ENCODE data around the gene OR10R2.
A peak's percentile ranks its signal among the peaks of the same experiment; 100 is the strongest.
"Not testable (repeated sequence)": the region's sequence is repeated elsewhere in the genome, so short reads cannot be mapped to it uniquely, and the experiment has no call there.

The OR10R2 gene

GRCh38 chr1:158471920-158472319 is at the start of gene OR10R2:
Gene OR10R2 (plus strand): TSS chr1:158472220. CDS start chr1:158472326, 106 bp downstream.
- Mint-ChIP-seq H3K4me1 (no peaks in the 10 kb centered on the region), H3K4me3 (no peak within 1 kb of the TSS), H3K9me3 (no peaks in the 10 kb centered on the region), H3K36me3 (no peaks in the 10 kb centered on the region), H3K27ac (no peak within 1 kb of the TSS)
- DNase-seq (ENCODE audit: low spot score in 2 of 2) = no peak
- ATAC-seq = no peak

GRCh38 chr1:158425027-158425426 is 47.0 kb upstream of the OR10R2 start:
- peaks cover 6% of the 10 kb centered on the region for H3K9me3 Mint-ChIP-seq
- H3K4me1 Mint-ChIP-seq = no peaks in the 10 kb centered on the region
- no peak overlapping the region for H3K4me3 Mint-ChIP-seq
- H3K27ac Mint-ChIP-seq = no peak overlapping the region
- no peaks in the 10 kb centered on the region for H3K36me3 Mint-ChIP-seq
- ATAC-seq = no peak
- no peak for DNase-seq (ENCODE audit: low spot score in 2 of 2)

- Mint-ChIP-seq H3K4me3 (no peak within 1 kb of the TSS), H3K27ac (no peak within 1 kb of the TSS), H3K9me3 (peaks cover 6% of the 10 kb centered on the region), H3K36me3 (no peaks in the 10 kb centered on the region), H3K4me1 (no peaks in the 10 kb centered on the region)
- no peak for DNase-seq (ENCODE audit: low spot score in 2 of 2)
- no peak for ATAC-seq
These were observed 45.9 kb upstream of the OR10R2 start, which contains the start of gene OR10K2 for GRCh38 chr1:158426137-158426536. Gene OR10K2 (minus strand): TSS chr1:158426237. CDS start chr1:158420866, 5,371 bp downstream.

GRCh38 chr1:158430163-158430562 is 41.9 kb upstream of the OR10R2 start:
- H3K4me3 Mint-ChIP-seq, H3K4me1 Mint-ChIP-seq, ATAC-seq: not testable (repeated sequence)

GRCh38 chr1:158434741-158435140 is 37.3 kb upstream of the OR10R2 start:
- no peaks in the 10 kb centered on the region for H3K36me3 Mint-ChIP-seq

More at GRCh38 chr1:158430163-158430562, 41.9 kb upstream of the OR10R2 start:
- H3K36me3 Mint-ChIP-seq; H3K27ac Mint-ChIP-seq; DNase-seq (ENCODE audit: low spot score in 2 of 2): not testable (repeated sequence)
- peaks cover 11% of the 10 kb centered on the region for H3K9me3 Mint-ChIP-seq

GRCh38 chr1:158445376-158445775 is 26.6 kb upstream of the OR10R2 start:
- no peaks in the 10 kb centered on the region for H3K4me1 Mint-ChIP-seq

More at GRCh38 chr1:158434741-158435140, 37.3 kb upstream of the OR10R2 start:
- ATAC-seq (no peak), DNase-seq (ENCODE audit: low spot score in 2 of 2) (no peak)
- Mint-ChIP-seq H3K9me3 (peaks cover 7% of the 10 kb centered on the region), H3K4me3 (no peak overlapping the region), H3K27ac (no peak overlapping the region), H3K4me1 (no peaks in the 10 kb centered on the region)

GRCh38 chr1:158454537-158454936 is 17.5 kb upstream of the OR10R2 start:
- no peaks in the 10 kb centered on the region for H3K4me1 Mint-ChIP-seq
- peaks cover 8% of the 10 kb centered on the region for H3K9me3 Mint-ChIP-seq
- H3K36me3 Mint-ChIP-seq = no peaks in the 10 kb centered on the region
- no peak overlapping the region for H3K27ac Mint-ChIP-seq
- no peak for ATAC-seq
- no peak overlapping the region for H3K4me3 Mint-ChIP-seq
- no peak for DNase-seq (ENCODE audit: low spot score in 2 of 2)

More at GRCh38 chr1:158445376-158445775, 26.6 kb upstream of the OR10R2 start:
- Mint-ChIP-seq H3K36me3 (no peaks in the 10 kb centered on the region), H3K4me3 (no peak overlapping the region), H3K9me3 (no peaks in the 10 kb centered on the region), H3K27ac (no peak overlapping the region)
- no peak for DNase-seq (ENCODE audit: low spot score in 2 of 2)
- no peak for ATAC-seq

- ATAC-seq (no peak), DNase-seq (ENCODE audit: low spot score in 2 of 2) (no peak)
- Mint-ChIP-seq H3K9me3 (no peaks in the 10 kb centered on the region), H3K4me3 (no peak overlapping the region), H3K36me3 (no peaks in the 10 kb centered on the region), H3K27ac (no peak overlapping the region), H3K4me1 (no peaks in the 10 kb centered on the region)
These were observed 14.8 kb upstream of the OR10R2 start for GRCh38 chr1:158457246-158457645.

DNA sequence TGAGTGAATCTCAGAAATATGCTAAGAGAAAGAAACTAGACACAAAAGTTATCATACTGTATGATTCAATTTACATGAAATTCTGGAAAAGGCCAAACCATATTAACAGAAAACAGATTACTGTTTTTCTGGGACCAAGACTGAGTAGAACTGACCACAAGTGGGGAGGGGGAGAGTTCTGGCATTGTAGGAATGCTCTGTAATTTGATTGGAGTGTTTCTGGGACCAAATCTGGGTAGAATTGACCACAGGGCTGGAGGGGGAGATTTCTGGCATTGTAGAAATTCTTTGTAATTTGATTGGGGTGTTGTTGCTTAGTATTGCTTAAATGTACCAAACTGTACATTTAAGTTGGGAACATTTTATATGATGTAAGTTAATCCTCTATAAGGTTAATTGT is 13.8 kb upstream of the OR10R2 start:
- DNase-seq (ENCODE audit: low spot score in 2 of 2) (no peak), ATAC-seq (no peak)
- Mint-ChIP-seq H3K4me1 (no peaks in the 10 kb centered on the region), H3K27ac (no peak overlapping the region), H3K9me3 (no peaks in the 10 kb centered on the region), H3K4me3 (no peak overlapping the region), H3K36me3 (no peaks in the 10 kb centered on the region)

- H3K27ac Mint-ChIP-seq = no peak within 1 kb of the TSS
- no peak within 1 kb of the TSS for H3K4me3 Mint-ChIP-seq
- no peaks in the 10 kb centered on the region for H3K9me3 Mint-ChIP-seq
- no peaks in the 10 kb centered on the region for H3K36me3 Mint-ChIP-seq
- DNase-seq (ENCODE audit: low spot score in 2 of 2) (no peak), ATAC-seq (no peak)
- H3K4me1 Mint-ChIP-seq = no peaks in the 10 kb centered on the region
These were observed 10.5 kb upstream of the OR10R2 start, which contains the start of gene OR10K1 for GRCh38 chr1:158461534-158461933. Gene OR10K1 (plus strand): TSS chr1:158461834. CDS start chr1:158465562, 3,728 bp downstream.

DNA sequence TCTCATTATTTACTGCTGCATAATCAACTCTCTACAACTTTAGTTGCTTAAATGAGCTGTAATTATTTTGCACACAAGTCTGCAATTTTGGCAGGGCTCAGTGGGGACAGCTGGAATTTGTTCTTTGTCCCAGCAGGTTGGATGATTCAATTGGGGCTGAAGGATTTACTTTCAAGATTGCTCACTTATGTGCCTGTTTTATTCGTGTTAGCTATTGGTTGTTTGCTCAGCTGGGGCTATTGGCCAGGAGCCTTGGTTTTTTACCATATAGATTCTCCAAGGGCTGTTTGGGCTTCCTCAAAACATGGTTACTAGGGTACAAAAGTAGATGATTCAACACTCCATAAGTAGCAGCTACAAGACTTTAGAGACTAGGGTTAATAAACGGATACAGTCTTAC is 13.4 kb downstream of the OR10R2 start:
- H3K9me3 Mint-ChIP-seq = no peaks in the 10 kb centered on the region
- DNase-seq (ENCODE audit: low spot score in 2 of 2) (no peak), ATAC-seq (no peak)
- H3K36me3 Mint-ChIP-seq = no peaks in the 10 kb centered on the region
- no peak overlapping the region for H3K27ac Mint-ChIP-seq
- H3K4me1 Mint-ChIP-seq = no peaks in the 10 kb centered on the region
- H3K4me3 Mint-ChIP-seq = no peak overlapping the region

GRCh38 chr1:158491316-158491715 is 19.3 kb downstream of the OR10R2 start:
- Mint-ChIP-seq H3K4me3 (no peak overlapping the region), H3K36me3 (no peaks in the 10 kb centered on the region), H3K4me1 (no peaks in the 10 kb centered on the region), H3K9me3 (no peaks in the 10 kb centered on the region), H3K27ac (no peak overlapping the region)
- ATAC-seq = no peak
- no peak for DNase-seq (ENCODE audit: low spot score in 2 of 2)

DNA sequence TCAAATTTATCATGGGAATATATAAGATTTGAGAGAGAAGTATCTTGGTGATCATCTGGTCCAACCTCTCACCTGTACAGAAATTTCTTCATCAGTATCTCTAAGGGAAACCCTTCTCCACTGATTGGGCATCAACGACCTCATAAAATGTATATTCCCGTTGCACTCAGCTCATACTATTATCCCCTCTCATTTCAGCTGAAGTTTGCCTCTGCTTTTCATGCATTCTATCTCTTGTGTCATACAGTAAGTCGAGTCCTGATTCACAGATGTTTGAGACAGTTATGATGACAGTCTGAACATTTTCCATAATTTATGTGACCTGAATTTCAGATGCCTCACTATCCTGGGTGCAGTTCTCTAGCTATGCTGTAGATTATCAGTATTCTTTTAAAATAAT is 21.0 kb downstream of the OR10R2 start:
- no peak overlapping the region for H3K27ac Mint-ChIP-seq
- no peaks in the 10 kb centered on the region for H3K36me3 Mint-ChIP-seq
- H3K4me1 Mint-ChIP-seq = no peaks in the 10 kb centered on the region
- DNase-seq (ENCODE audit: low spot score in 2 of 2) (no peak), ATAC-seq (no peak)
- H3K9me3 Mint-ChIP-seq = no peaks in the 10 kb centered on the region
- no peak overlapping the region for H3K4me3 Mint-ChIP-seq

- no peaks in the 10 kb centered on the region for H3K36me3 Mint-ChIP-seq
- DNase-seq (ENCODE audit: low spot score in 2 of 2) (no peak), ATAC-seq (no peak)
- H3K27ac Mint-ChIP-seq = no peak overlapping the region
- H3K4me1 Mint-ChIP-seq = no peaks in the 10 kb centered on the region
- H3K4me3 Mint-ChIP-seq = no peak overlapping the region
- H3K9me3 Mint-ChIP-seq = no peaks in the 10 kb centered on the region
These were observed 22.8 kb downstream of the OR10R2 start for GRCh38 chr1:158494796-158495195.

GRCh38 chr1:158496374-158496773 is 24.4 kb downstream of the OR10R2 start:
- Mint-ChIP-seq H3K27ac (no peak overlapping the region), H3K4me3 (no peak overlapping the region), H3K9me3 (no peaks in the 10 kb centered on the region), H3K4me1 (no peaks in the 10 kb centered on the region), H3K36me3 (no peaks in the 10 kb centered on the region)
- ATAC-seq (no peak), DNase-seq (ENCODE audit: low spot score in 2 of 2) (no peak)

GRCh38 chr1:158506369-158506987 is 34.5 kb downstream of the OR10R2 start:
- ATAC-seq (peak; percentile 71), DNase-seq (ENCODE audit: low spot score in 2 of 2) (peak; percentile 25 to 59)
- H3K36me3 Mint-ChIP-seq = no peaks in the 10 kb centered on the region
- H3K4me3 Mint-ChIP-seq = no peak overlapping the region
- H3K9me3 Mint-ChIP-seq = no peaks in the 10 kb centered on the region
- no peaks in the 10 kb centered on the region for H3K4me1 Mint-ChIP-seq
- no peak overlapping the region for H3K27ac Mint-ChIP-seq
